K562 (cell line): ENCODE measurements around the gene MAGI3. TPM values are rescaled to one million over a fixed set of nuclear protein-coding genes. Genes with fewer than 3 reads are reported as not detected.

Experiments
- HDAC2 ChIP-seq: fragments of 450-650 bp; IDR thresholded peaks from 2 replicates; pipeline ENCODE4 v1.6.1; 2016; ENCODE audit warnings: mild to moderate bottlenecking
- HMBOX1 ChIP-seq: sonication (generic); IDR thresholded peaks from 2 replicates; pipeline ENCODE4 v1.6.1; 2016
- HNRNPL ChIP-seq: fragments of 200-400 bp; formaldehyde crosslinking; IDR thresholded peaks from 2 replicates; pipeline ENCODE4 v1.6.1; 2017; ENCODE audit warnings: low read depth, mild to moderate bottlenecking, low read length
- KDM1A ChIP-seq, 2 experiments: fragments of 450-650 bp; IDR thresholded peaks; 2 replicates each; pipeline ENCODE4 v1.6.1; 2016; ENCODE audit warnings: mild to moderate bottlenecking in 2 of 2
- MLX ChIP-seq, 2 experiments: fragments of 450-650 bp in 1 of 2; sonication (generic) in 1 of 2; formaldehyde crosslinking; conservative IDR thresholded peaks; 2 replicates each; pipeline versions ENCODE4 v1.4.0 to v1.8.1; 2020 to 2022; ENCODE audit warnings: mild to moderate bottlenecking in 1 of 2, missing genetic modification reagents in 1 of 2
- UBTF ChIP-seq, 2 experiments: IDR thresholded peaks; 2 replicates each; pipeline ENCODE4 v1.6.1; 2012; ENCODE audit warnings: improper control_type of control experiment in 2 of 2, low read depth in 2 of 2, low read length in 2 of 2, borderline replicate concordance in 1 of 2
- ZNF165 ChIP-seq: fragments of 250-450 bp; sonication (Bioruptor Pico); IDR thresholded peaks from 2 replicates; pipeline ENCODE4 v1.4.0; 2020; ENCODE audit warnings: borderline replicate concordance
- ZNF785 ChIP-seq: fragments of 250-450 bp; sonication (Bioruptor Pico); IDR thresholded peaks from 2 replicates; pipeline ENCODE4 v1.4.0; 2020; ENCODE audit warnings: mild to moderate bottlenecking
- polyA plus RNA-seq, 8 experiments: library from polyadenylated mRNA; depleted of rRNA in 4 of 8; stranded (reverse) in 5 of 8; unstranded in 3 of 8; fragments of >200 nt; fragmentation: Nextera tagmentation in 2 of 8; fragmentation: Illumina TruSeq in 1 of 8; extraction: Ambion mirVana in 2 of 8; extraction: Trizol in 1 of 8; gene quantifications; 2 replicates each; pipeline versions ENCODE4 v1.2.1 to v1.2.3, GENCODE V29; 2011 to 2014; ENCODE audit warnings: inconsistent platforms in 1 of 8, missing spikeins in 1 of 8
- total RNA-seq, 7 experiments: library from RNA; depleted of rRNA in 6 of 7; stranded (reverse); fragments of >200 nt in 6 of 7; fragmentation: Illumina TruSeq in 2 of 7; extraction: Trizol in 2 of 7; gene quantifications; 2 replicates each; pipeline versions ENCODE4 v1.2.1 to v1.2.3, GENCODE V29; 2011 to 2021; ENCODE audit warnings: low replicate concordance in 1 of 7

Gene MAGI3
- total and polyA plus RNA-seq, 9 of the 15 experiments (the other 6 are each of a cell fraction or from before 2014, with no cell fraction given) = 1.0 to 8.6 (median 5.5) TPM

- TF ChIP-seq HMBOX1 = 0 out of 2 replicates have a peak, but pooled peaks have one; percentile 19
- no peak for TF ChIP-seq ZNF165 (CRISPR knock-in tag)
- no peak for TF ChIP-seq ZNF785 (CRISPR knock-in tag)
- peak; percentile 16 to 42; a peak in 2 of 4 replicates for TF ChIP-seq KDM1A (IDR thresholded peaks at IDR 0.05)
- TF ChIP-seq HNRNPL = no peak
- TF ChIP-seq MLX (CRISPR knock-in tag; conservative IDR thresholded peaks at IDR 0.05) = no peak
- no peak for TF ChIP-seq UBTF (IDR thresholded peaks at IDR 0.05; ENCODE audit: borderline replicate concordance in 1 of 2, low read depth in 2 of 2, low read length in 2 of 2)
- TF ChIP-seq HDAC2 = peak; percentile 52; the same call in 1 of the 2 replicates
Measured at GRCh38 chr1:113389359-113389952, 859 bp upstream of the MAGI3 start (continued).
